CD8-positive, alpha-beta memory T cell (primary cell): ENCODE data around the gene CCDC15. TPM values are rescaled to one million over a fixed set of nuclear protein-coding genes. Genes with fewer than 3 reads are reported as not detected.

ENCODE experiments used
- CTCF ChIA-PET: fragments of 350-600 bp; sonication (Branson Sonifier 250); formaldehyde crosslinking; loops from one replicate; lab custom pipeline; 2021; ENCODE audit warnings: antibody characterized with exemption; lab: Charles Lee
- POLR2A ChIA-PET: fragments of 350-600 bp; sonication (Branson Sonifier 250); formaldehyde crosslinking; loops from one replicate; lab custom pipeline; 2021; ENCODE audit warnings: antibody characterized with exemption; lab: Charles Lee
- DNase-seq, 5 donors: peaks; one replicate each; pipeline versions ENCODE4 v3.0.0 to v3.0.0-alpha.2; 2020 to 2022; ENCODE audit warnings: mixed read lengths in 1 of 5
- H3K27ac ChIP-seq: one replicate; pipeline ENCODE4 v1.7.0; 2013; ENCODE audit warnings: low read depth, mild to moderate bottlenecking, low read length, moderate library complexity
- H3K27me3 ChIP-seq: 2 replicates; pipeline ENCODE4 v1.7.0; 2013; ENCODE audit warnings: low read length, mild to moderate bottlenecking; ENCODE audit not compliant: insufficient read depth, poor library complexity, severe bottlenecking
- H3K36me3 ChIP-seq: 2 replicates; pipeline ENCODE4 v1.7.0; 2013; ENCODE audit warnings: mild to moderate bottlenecking, low read length, moderate library complexity; ENCODE audit not compliant: insufficient read depth
- H3K4me1 ChIP-seq: 2 replicates; pipeline ENCODE4 v1.7.0; 2013; ENCODE audit warnings: mild to moderate bottlenecking, low read length, moderate library complexity; ENCODE audit not compliant: insufficient read depth
- H3K4me3 ChIP-seq: 2 replicates; pipeline ENCODE4 v1.7.0; 2013; ENCODE audit warnings: mild to moderate bottlenecking, low read length
- H3K9me3 ChIP-seq: 2 replicates; pipeline ENCODE4 v1.7.0; 2013; ENCODE audit warnings: mild to moderate bottlenecking, low read length
- H3K27ac Mint-ChIP-seq, 8 donors: one replicate each; pipeline ENCODE4 v1.8.0; 2020 to 2021; ENCODE audit warnings: mixed read lengths in 8 of 8, mild to moderate bottlenecking in 6 of 8, inconsistent platforms in 3 of 8, moderate library complexity in 3 of 8
- H3K27me3 Mint-ChIP-seq, 2 donors: one replicate each; pipeline ENCODE4 v1.8.0; 2020 to 2021; ENCODE audit warnings: mixed read lengths in 2 of 2, mild to moderate bottlenecking in 1 of 2, moderate library complexity in 1 of 2
- H3K36me3 Mint-ChIP-seq, 3 donors: one replicate each; pipeline ENCODE4 v1.8.0; 2020 to 2021; ENCODE audit warnings: mixed read lengths in 3 of 3, inconsistent platforms in 1 of 3, mild to moderate bottlenecking in 1 of 3
- H3K4me1 Mint-ChIP-seq, 3 donors: one replicate each; pipeline ENCODE4 v1.8.0; 2020 to 2021; ENCODE audit warnings: mixed read lengths in 3 of 3, inconsistent platforms in 1 of 3, mild to moderate bottlenecking in 1 of 3
- H3K4me3 Mint-ChIP-seq, 7 donors: one replicate each; pipeline ENCODE4 v1.8.0; 2020 to 2021; ENCODE audit warnings: mixed read lengths in 7 of 7, mild to moderate bottlenecking in 6 of 7, moderate library complexity in 4 of 7, inconsistent platforms in 2 of 7
- H3K9me3 Mint-ChIP-seq, 5 donors: one replicate each; pipeline ENCODE4 v1.8.0; 2020 to 2022; ENCODE audit warnings: mixed read lengths in 5 of 5, mild to moderate bottlenecking in 3 of 5, moderate library complexity in 2 of 5, inconsistent platforms in 1 of 5
- polyA plus RNA-seq: library from polyadenylated mRNA; unstranded; fragments of 300-500 nt; fragmentation: Illumina TruSeq; gene quantifications from one replicate; pipeline ENCODE4 v1.2.3, GENCODE V29; 2021
- total RNA-seq, 2 experiments: library from RNA; stranded (reverse); gene quantifications; one replicate each; pipeline ENCODE4 v1.2.3, GENCODE V29; 2021

The CCDC15 gene
- total and polyA plus RNA-seq, 3 experiments from 2014 or later, result 1.6 to 3.7 (median 3.6) TPM

GRCh38 chr11:125072218-125072960 lies 118.4 kb downstream of the CCDC15 start:
- Mint-ChIP-seq H3K9me3 (no peaks in the 10 kb centered on the region), H3K36me3 (no peaks in the 10 kb centered on the region), H3K4me3 (no peak overlapping the region), H3K27me3 (peaks cover 11 to 62% of the 10 kb centered on the region in 2 donors), H3K27ac (no peak overlapping the region), H3K4me1 (peaks cover 4 to 13% (median 8%) of the 10 kb centered on the region in 3 donors)
- no peaks in the 10 kb centered on the region for H3K27me3 ChIP-seq
- CTCF ChIA-PET, result no interaction called here
- no peaks in the 10 kb centered on the region for H3K9me3 ChIP-seq
- H3K27ac ChIP-seq, result no peak overlapping the region
- no peak for DNase-seq
- H3K36me3 ChIP-seq, result no peaks in the 10 kb centered on the region
- POLR2A ChIA-PET, result no interaction called here
- H3K4me1 ChIP-seq, result no peaks in the 10 kb centered on the region
- no peak overlapping the region for H3K4me3 ChIP-seq

- H3K4me3 ChIP-seq, result no peak overlapping the region
- no peak for DNase-seq
- Mint-ChIP-seq H3K27ac (peak overlapping the region in 1 of 8 donors; percentile 33), H3K36me3 (no peaks in the 10 kb centered on the region), H3K4me3 (no peak overlapping the region), H3K9me3 (no peaks in the 10 kb centered on the region), H3K4me1 (peaks cover 4 to 13% (median 8%) of the 10 kb centered on the region in 3 donors), H3K27me3 (peaks cover 11 to 60% of the 10 kb centered on the region in 2 donors)
- ChIA-PET CTCF (interaction anchor here (0.7 kb wide), 1 partner anchor 9 kb away, joined by 3 read pairs; no protein-coding TSS in a partner anchor), POLR2A (no interaction called here)
- no peaks in the 10 kb centered on the region for H3K4me1 ChIP-seq
- no peaks in the 10 kb centered on the region for H3K27me3 ChIP-seq
- no peak overlapping the region for H3K27ac ChIP-seq
- no peaks in the 10 kb centered on the region for H3K9me3 ChIP-seq
- H3K36me3 ChIP-seq, result no peaks in the 10 kb centered on the region
Observed at GRCh38 chr11:125072961-125073590, 119.1 kb downstream of the CCDC15 start.

GRCh38 chr11:125073616-125074483 lies 119.8 kb downstream of the CCDC15 start:
- CTCF ChIA-PET, result interaction anchor here (0.7 kb wide), 1 partner anchor 8 kb away, joined by 3 read pairs; no protein-coding TSS in a partner anchor
- Histone ChIP-seq H3K9me3 (no peaks in the 10 kb centered on the region), H3K27me3 (no peaks in the 10 kb centered on the region), H3K27ac (no peak overlapping the region), H3K4me1 (no peaks in the 10 kb centered on the region), H3K4me3 (no peak overlapping the region), H3K36me3 (no peaks in the 10 kb centered on the region)
- Mint-ChIP-seq H3K27ac (peak overlapping the region in 1 of 8 donors; percentile 27), H3K9me3 (no peaks in the 10 kb centered on the region), H3K4me1 (peaks cover 4 to 13% (median 8%) of the 10 kb centered on the region in 3 donors), H3K36me3 (no peaks in the 10 kb centered on the region), H3K4me3 (no peak overlapping the region), H3K27me3 (peaks cover 12 to 60% of the 10 kb centered on the region in 2 donors)
- no peak for DNase-seq
- POLR2A ChIA-PET, result no interaction called here

GRCh38 chr11:125074511-125075241 lies 120.7 kb downstream of the CCDC15 start:
- H3K4me1 Mint-ChIP-seq, result peaks cover 4 to 13% (median 8%) of the 10 kb centered on the region in 3 donors
- ChIA-PET POLR2A (no interaction called here), CTCF (no interaction called here)
- H3K27me3 Mint-ChIP-seq, result peaks cover 13 to 55% of the 10 kb centered on the region in 2 donors
- no peak overlapping the region for H3K27ac ChIP-seq
- H3K9me3 ChIP-seq, result no peaks in the 10 kb centered on the region
- no peaks in the 10 kb centered on the region for H3K9me3 Mint-ChIP-seq
- no peak for DNase-seq
- no peaks in the 10 kb centered on the region for H3K4me1 ChIP-seq
- H3K4me3 Mint-ChIP-seq, result no peak overlapping the region
- H3K27ac Mint-ChIP-seq, result no peak overlapping the region
- H3K36me3 Mint-ChIP-seq, result no peaks in the 10 kb centered on the region
- no peak overlapping the region for H3K4me3 ChIP-seq
- H3K36me3 ChIP-seq, result no peaks in the 10 kb centered on the region
- no peaks in the 10 kb centered on the region for H3K27me3 ChIP-seq

- CTCF ChIA-PET, result no interaction called here
Observed at GRCh38 chr11:125075242-125075625, 121.2 kb downstream of the CCDC15 start.

GRCh38 chr11:125075900-125076317 lies 121.9 kb downstream of the CCDC15 start:
- CTCF ChIA-PET, result no interaction called here
- H3K27ac ChIP-seq, result peak overlapping the region; percentile 31
- no peaks in the 10 kb centered on the region for H3K4me1 ChIP-seq
- no peaks in the 10 kb centered on the region for H3K36me3 ChIP-seq
- H3K27ac Mint-ChIP-seq, result no peak overlapping the region
- POLR2A ChIA-PET, result no interaction called here
- H3K27me3 ChIP-seq, result no peaks in the 10 kb centered on the region
- no peaks in the 10 kb centered on the region for H3K9me3 ChIP-seq
- H3K4me1 Mint-ChIP-seq, result peaks cover 1 to 6% (median 6%) of the 10 kb centered on the region in 3 donors
- no peaks in the 10 kb centered on the region for H3K9me3 Mint-ChIP-seq
- H3K36me3 Mint-ChIP-seq, result no peaks in the 10 kb centered on the region
- H3K4me3 Mint-ChIP-seq, result no peak overlapping the region
- peaks cover 13 to 49% of the 10 kb centered on the region in 2 donors for H3K27me3 Mint-ChIP-seq
- no peak overlapping the region for H3K4me3 ChIP-seq
- DNase-seq, result no peak

More at GRCh38 chr11:125075242-125075625, 121.2 kb downstream of the CCDC15 start:
- Histone ChIP-seq H3K4me1 (no peaks in the 10 kb centered on the region), H3K27ac (peak overlapping the region; percentile 31), H3K36me3 (no peaks in the 10 kb centered on the region), H3K27me3 (no peaks in the 10 kb centered on the region), H3K4me3 (no peak overlapping the region), H3K9me3 (no peaks in the 10 kb centered on the region)
- no peak for DNase-seq
- Mint-ChIP-seq H3K27ac (no peak overlapping the region), H3K9me3 (no peaks in the 10 kb centered on the region), H3K4me1 (peaks cover 4 to 11% (median 8%) of the 10 kb centered on the region in 3 donors), H3K27me3 (peaks cover 13 to 51% of the 10 kb centered on the region in 2 donors), H3K36me3 (no peaks in the 10 kb centered on the region), H3K4me3 (no peak overlapping the region)
- POLR2A ChIA-PET, result no interaction called here

- H3K4me1 Mint-ChIP-seq, result peaks cover 0 to under 1% (median under 1%) of the 10 kb centered on the region in 3 donors
- peaks cover 13 to 45% of the 10 kb centered on the region in 2 donors for H3K27me3 Mint-ChIP-seq
- no peak for DNase-seq
- Histone ChIP-seq H3K4me3 (no peak overlapping the region), H3K27me3 (no peaks in the 10 kb centered on the region), H3K36me3 (no peaks in the 10 kb centered on the region), H3K9me3 (no peaks in the 10 kb centered on the region), H3K4me1 (no peaks in the 10 kb centered on the region), H3K27ac (no peak overlapping the region)
- POLR2A ChIA-PET, result no interaction called here
- CTCF ChIA-PET, result no interaction called here
- H3K36me3 Mint-ChIP-seq, result no peaks in the 10 kb centered on the region
- H3K4me3 Mint-ChIP-seq, result no peak overlapping the region
- H3K27ac Mint-ChIP-seq, result no peak overlapping the region
- no peaks in the 10 kb centered on the region for H3K9me3 Mint-ChIP-seq
Observed at GRCh38 chr11:125076378-125076945, 122.5 kb downstream of the CCDC15 start.
